CD4-positive, alpha-beta T cell treated with Interleukin-2 at 100 ng/mL for 4 hours (primary cell): ENCODE results near the gene GPT2.

Source experiments
- DNase-seq: peaks from one replicate; pipeline ENCODE4 v3.0.0-alpha.2; 2020; ENCODE audit warnings: low spot score

The GPT2 gene

GRCh38 chr16:46896314-46896968, 12.3 kb downstream of the GPT2 start:
- DNase-seq: no peak

GRCh38 chr16:46897471-46897870, 13.3 kb downstream of the GPT2 start:
- DNase-seq: no peak

- no peak for DNase-seq
These were observed 13.8 kb downstream of the GPT2 start for GRCh38 chr16:46898006-46898405.

GRCh38 chr16:46899443-46900143, 15.4 kb downstream of the GPT2 start:
- DNase-seq: no peak

GRCh38 chr16:46900455-46901235, 16.5 kb downstream of the GPT2 start:
- DNase-seq: no peak

- DNase-seq: no peak
These were observed 17.5 kb downstream of the GPT2 start for GRCh38 chr16:46901709-46902108.

GRCh38 chr16:46903255-46903905, 19.2 kb downstream of the GPT2 start:
- no peak for DNase-seq

GRCh38 chr16:46904471-46904870, 20.3 kb downstream of the GPT2 start:
- DNase-seq: no peak

- DNase-seq: no peak
These were observed 22.3 kb downstream of the GPT2 start for GRCh38 chr16:46906360-46907060.

- DNase-seq: no peak
These were observed 23.1 kb downstream of the GPT2 start for GRCh38 chr16:46907061-46907774.

GRCh38 chr16:46908540-46909372, 24.6 kb downstream of the GPT2 start:
- DNase-seq: peak; percentile 62

- no peak for DNase-seq
These were observed 26.9 kb downstream of the GPT2 start for GRCh38 chr16:46911038-46911437.

GRCh38 chr16:46911650-46912049, 27.5 kb downstream of the GPT2 start:
- DNase-seq: no peak

GRCh38 chr16:46914556-46915201, 30.5 kb downstream of the GPT2 start:
- DNase-seq: no peak

- DNase-seq: no peak
These were observed 31.4 kb downstream of the GPT2 start for GRCh38 chr16:46915483-46916025.

- DNase-seq: no peak
These were observed 32.8 kb downstream of the GPT2 start for GRCh38 chr16:46916980-46917379.

GRCh38 chr16:46918400-46918799, 34.2 kb downstream of the GPT2 start:
- no peak for DNase-seq

- no peak for DNase-seq
These were observed 35.0 kb downstream of the GPT2 start for GRCh38 chr16:46918905-46919792.
